Measurements from ENCODE around the gene ZNF260. TPM values are rescaled to one million over a fixed set of nuclear protein-coding genes. Genes with fewer than 3 reads are reported as not detected.

Gene ZNF260
- 1 to 10 TPM; 6.6 to 7.2 TPM for total RNA-seq
- long read RNA-seq, full-length matches to known transcripts = 3 of 3 reads
- long read RNA-seq, partial matches to known transcripts = 0 of 3 reads
- long read RNA-seq, other reads (novel, unspliced or antisense) = 0 of 3 reads

- intact Hi-C loops (cut with DNase I, micrococcal nuclease) = no loop called here
- DNase-seq = peak; percentile 96 to 97
- peak; percentile 97 for ATAC-seq
These were observed at the start of gene ZNF260 for GRCh38 chr19:36528194-36528920. ZNF260 (minus strand) TSS chr19:36528271; CDS start chr19:36515238, 13,033 bp downstream.

- intact Hi-C loops (cut with DNase I, micrococcal nuclease) = no loop called here
- DNase-seq = no peak
- no peak for ATAC-seq
These were observed 49.4 kb upstream of the ZNF260 start for GRCh38 chr19:36577271-36577996.

- intact Hi-C loops (cut with DNase I, micrococcal nuclease) = no loop called here
- ATAC-seq (no peak), DNase-seq (no peak)
These were observed 46.7 kb upstream of the ZNF260 start for GRCh38 chr19:36574741-36575140.

GRCh38 chr19:36573895-36574720 is 46.0 kb upstream of the ZNF260 start:
- DNase-seq (no peak), ATAC-seq (peak; percentile 23)
- intact Hi-C loops (cut with DNase I, micrococcal nuclease) = no loop called here

GRCh38 chr19:36573020-36573894 is 45.2 kb upstream of the ZNF260 start, which contains the start of gene ZNF529:
ZNF529 (minus strand) TSS chr19:36573292; CDS start chr19:36572346, 946 bp downstream.
- DNase-seq = peak; percentile 89 to 91
- peak; percentile 99 for ATAC-seq
- intact Hi-C loops (cut with DNase I, micrococcal nuclease) = no loop called here

GRCh38 chr19:36572593-36573019 is 44.5 kb upstream of the ZNF260 start:
- intact Hi-C loops (cut with DNase I, micrococcal nuclease) = no loop called here
- ATAC-seq = no peak
- no peak for DNase-seq

- DNase-seq (no peak), ATAC-seq (no peak)
- intact Hi-C loops (cut with DNase I, micrococcal nuclease) = no loop called here
These were observed 36.3 kb upstream of the ZNF260 start for GRCh38 chr19:36564391-36564790.

GRCh38 chr19:36547001-36547732 is 19.1 kb upstream of the ZNF260 start:
- no peak for DNase-seq
- intact Hi-C loops (cut with DNase I, micrococcal nuclease) = no loop called here
- ATAC-seq = no peak

GRCh38 chr19:36528921-36529518 is 949 bp upstream of the ZNF260 start:
- no peak for ATAC-seq
- DNase-seq = peak in 1 of 2 donors; percentile 15
- intact Hi-C loops (cut with DNase I, micrococcal nuclease) = no loop called here

- DNase-seq = no peak
- no peak for ATAC-seq
- intact Hi-C loops (cut with DNase I, micrococcal nuclease) = no loop called here
These were observed 238 bp downstream of the ZNF260 start for GRCh38 chr19:36527873-36528193.

GRCh38 chr19:36527341-36527740 is 730 bp downstream of the ZNF260 start:
- DNase-seq (no peak), ATAC-seq (no peak)
- intact Hi-C loops (cut with DNase I, micrococcal nuclease) = no loop called here

- intact Hi-C loops (cut with DNase I, micrococcal nuclease) = no loop called here
- no peak for ATAC-seq
- DNase-seq = no peak
These were observed 1.5 kb downstream of the ZNF260 start for GRCh38 chr19:36526581-36526980.

GRCh38 chr19:36524617-36525016 is 3.5 kb downstream of the ZNF260 start:
- ATAC-seq (no peak), DNase-seq (no peak)
- intact Hi-C loops (cut with DNase I, micrococcal nuclease) = no loop called here

GRCh38 chr19:36514012-36514612 is 14.0 kb downstream of the ZNF260 start:
- ATAC-seq (no peak), DNase-seq (no peak)
- intact Hi-C loops (cut with DNase I, micrococcal nuclease) = no loop called here

- no peak for ATAC-seq
- no peak for DNase-seq
- intact Hi-C loops (cut with DNase I, micrococcal nuclease) = no loop called here
These were observed 19.7 kb downstream of the ZNF260 start for GRCh38 chr19:36508325-36508724.

GRCh38 chr19:36501973-36502372 is 26.1 kb downstream of the ZNF260 start:
- DNase-seq (no peak), ATAC-seq (no peak)
- intact Hi-C loops (cut with DNase I, micrococcal nuclease) = no loop called here

GRCh38 chr19:36497001-36497400 is 31.1 kb downstream of the ZNF260 start:
- intact Hi-C loops (cut with DNase I, micrococcal nuclease) = no loop called here
- DNase-seq (no peak), ATAC-seq (no peak)

Data from left colon (tissue), 2 donors.